ENCODE data around the gene ATG5.

DNA sequence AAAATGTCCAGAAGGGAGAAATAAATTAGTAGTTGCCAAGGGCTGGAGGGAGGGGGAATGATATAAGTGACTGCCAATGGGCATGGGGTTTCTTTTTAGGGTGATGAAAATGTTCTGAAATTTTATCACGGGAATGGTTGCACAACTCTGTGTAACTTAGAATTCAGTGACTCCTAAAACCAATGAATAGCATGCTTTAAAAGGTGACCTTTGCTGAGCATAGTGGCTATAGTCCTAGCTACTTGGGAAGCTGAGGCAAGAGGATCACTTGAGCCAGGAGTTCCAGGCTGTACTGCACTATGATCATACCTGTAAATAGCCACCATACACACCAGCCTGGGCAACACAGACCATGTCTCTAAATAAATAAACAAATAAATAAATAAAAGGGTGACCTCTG lies 109.0 kb downstream of the ATG5 start:
- TF ChIP-seq CTCF (conservative IDR thresholded peaks at IDR 0.05; ENCODE audit: low read length), result no peak
- TF ChIP-seq EZH2phosphoT487 (IDR thresholded peaks at IDR 0.05; ENCODE audit: borderline replicate concordance, low read depth, low read length), result no peak
